Stimulated activated CD4-positive, alpha-beta T cell treated with anti-CD3 and anti-CD28 coated beads, Interleukin-4, amount 100 ng/mL, for 24 hours (primary cell): Measurements from ENCODE around the gene LIMS1.
"Not testable (repeated sequence)": the region's sequence is repeated elsewhere in the genome, so short reads cannot be mapped to it uniquely, and the experiment has no call there.

Source experiments
- DNase-seq: peaks from one replicate; pipeline ENCODE4 v3.0.0-alpha.2; 2020

LIMS1 gene

DNA sequence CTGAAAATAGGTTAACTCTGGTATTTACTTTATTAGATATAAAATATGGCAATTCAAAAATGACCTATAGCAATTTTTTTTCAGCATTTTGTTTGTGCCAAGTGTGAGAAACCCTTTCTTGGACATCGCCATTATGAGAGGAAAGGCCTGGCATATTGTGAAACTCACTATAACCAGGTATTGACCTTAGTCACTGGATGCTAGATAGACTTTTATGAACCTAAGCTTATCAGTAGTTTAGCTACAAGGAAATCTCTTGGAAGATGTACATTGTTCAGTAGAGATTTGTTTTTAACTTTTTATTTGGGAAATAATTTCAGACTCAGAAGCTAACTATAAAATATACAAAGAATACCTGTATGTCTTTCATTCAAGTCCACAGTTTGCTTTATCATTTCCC lies 142.3 kb downstream of the LIMS1 start:
- DNase-seq = not testable (repeated sequence)

DNA sequence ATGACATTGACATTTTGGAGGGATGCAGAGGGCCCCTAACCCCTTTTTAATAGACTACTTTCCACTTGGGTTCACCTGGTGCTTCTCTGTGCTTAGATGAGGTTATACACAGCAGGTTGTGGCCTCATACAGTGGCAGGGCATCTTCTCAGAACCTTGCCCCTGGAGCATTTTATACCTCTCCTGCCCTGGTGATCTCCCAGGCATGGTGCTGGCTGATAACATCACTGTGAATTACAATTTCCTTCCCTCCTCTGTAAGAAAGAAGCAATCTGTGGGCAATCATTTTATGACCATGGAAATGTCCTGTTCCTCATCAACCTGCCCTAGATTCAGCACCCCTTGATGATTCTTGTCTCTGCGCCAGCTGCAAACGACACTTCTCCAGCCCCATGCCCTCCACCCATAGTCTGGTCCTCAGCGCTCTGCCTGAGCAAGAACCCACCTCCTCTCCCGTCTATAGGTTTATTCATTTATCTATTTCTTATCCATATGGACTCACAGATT lies 143.0 kb downstream of the LIMS1 start:
- not testable (repeated sequence) for DNase-seq

DNA sequence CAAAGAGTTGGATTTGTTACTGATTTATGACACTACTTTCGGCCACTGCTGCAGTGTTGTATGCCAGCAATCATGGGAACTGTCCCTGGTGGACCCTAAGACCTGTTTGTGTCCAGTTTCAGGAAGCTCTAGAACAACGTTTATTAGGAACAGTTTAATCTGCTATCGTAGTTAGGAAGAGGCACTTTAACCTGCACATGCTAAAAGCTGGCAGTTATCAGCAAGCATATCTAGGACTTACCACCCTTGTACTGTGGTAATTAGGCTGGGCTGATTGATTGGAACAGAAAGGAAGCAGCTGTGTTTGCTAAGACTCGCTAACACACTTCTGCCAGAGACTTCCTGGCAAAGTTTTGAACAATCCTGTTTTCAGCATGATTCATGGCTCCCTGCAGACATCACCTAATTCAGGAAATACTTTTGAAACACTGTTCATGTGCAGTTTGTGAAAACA lies 144.0 kb downstream of the LIMS1 start:
- not testable (repeated sequence) for DNase-seq

DNA sequence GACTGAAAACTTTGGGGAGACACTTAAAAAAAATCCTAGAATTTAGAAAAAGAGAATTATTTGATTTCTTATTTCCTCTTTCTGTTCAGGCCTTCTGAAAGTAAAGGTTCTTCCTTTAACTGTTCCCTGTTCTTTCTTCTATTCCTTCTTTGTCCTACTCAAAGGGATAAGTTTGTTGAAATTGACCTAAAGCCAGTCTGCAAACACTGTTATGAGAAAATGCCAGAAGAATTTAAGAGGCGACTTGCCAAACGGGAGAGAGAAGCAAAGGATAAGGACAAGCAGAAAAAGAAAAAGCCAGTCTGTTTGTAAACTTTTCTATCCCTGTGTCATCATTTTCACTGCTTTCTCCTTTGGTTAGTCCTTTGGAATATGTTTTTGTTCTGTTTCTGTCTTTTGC lies 146.5 kb downstream of the LIMS1 start:
- DNase-seq = not testable (repeated sequence)

DNA sequence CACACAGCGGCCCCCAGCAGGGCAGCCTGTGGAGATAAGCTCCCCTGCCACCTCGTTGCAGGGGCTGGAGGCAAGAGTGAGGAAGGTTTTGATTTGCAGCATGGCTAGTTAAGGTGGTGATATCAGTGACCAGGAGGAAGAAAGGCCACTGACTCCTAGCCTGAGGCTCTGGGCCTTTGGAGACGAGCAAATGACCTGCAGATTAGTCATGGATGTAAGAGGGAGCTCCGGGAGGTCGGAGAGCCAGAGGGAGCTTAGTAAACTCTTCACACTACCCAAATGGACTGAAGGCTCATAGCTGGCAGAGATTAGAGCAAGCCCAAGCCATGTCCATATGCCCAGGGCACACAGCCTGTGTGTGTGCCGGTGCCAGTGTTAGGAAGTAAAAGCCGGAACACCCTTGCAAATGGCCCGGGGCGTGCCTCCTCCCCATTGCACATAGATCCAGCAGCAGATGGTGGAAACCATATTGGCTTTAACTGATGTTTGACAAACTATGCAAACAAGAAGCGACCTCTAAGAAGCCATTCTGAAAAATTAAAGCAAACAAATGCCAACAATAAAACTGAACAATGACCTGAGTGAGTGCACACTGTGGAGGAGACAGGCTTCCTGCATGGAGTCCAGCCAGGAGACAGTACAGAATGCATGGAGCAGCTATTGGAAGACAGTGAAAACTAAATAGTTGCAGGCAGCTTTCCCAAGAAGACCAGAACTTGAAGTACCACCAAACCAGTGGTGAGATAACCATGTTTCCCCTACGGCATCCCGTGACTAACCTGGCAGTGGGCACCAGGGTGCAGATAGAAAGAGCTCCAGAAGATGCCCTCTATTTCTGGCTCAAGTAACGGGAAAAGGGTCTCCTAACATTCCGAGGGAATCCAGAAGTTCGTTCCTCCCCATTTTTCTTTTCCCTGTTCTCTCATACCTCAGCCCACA lies 154.8 kb downstream of the LIMS1 start:
- not testable (repeated sequence) for DNase-seq

DNA sequence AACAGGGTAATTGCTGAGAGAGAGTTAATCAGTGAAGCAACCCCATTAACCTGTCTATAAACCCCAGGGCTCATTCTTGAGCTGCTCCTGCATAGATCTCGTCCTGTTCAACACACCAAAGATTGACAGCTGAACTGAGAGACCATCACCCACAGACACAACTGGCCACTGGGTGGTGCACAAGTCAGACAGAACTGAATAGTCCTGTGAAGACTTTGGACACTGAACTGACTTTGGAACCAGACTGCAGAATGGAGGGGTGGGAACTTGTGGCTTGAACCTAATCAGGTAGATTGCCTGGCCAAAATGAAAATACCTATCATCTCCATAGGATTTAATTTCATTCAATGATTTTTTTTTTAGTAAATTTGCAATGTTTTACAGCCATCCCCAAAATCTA lies 155.7 kb downstream of the LIMS1 start:
- not testable (repeated sequence) for DNase-seq

DNA sequence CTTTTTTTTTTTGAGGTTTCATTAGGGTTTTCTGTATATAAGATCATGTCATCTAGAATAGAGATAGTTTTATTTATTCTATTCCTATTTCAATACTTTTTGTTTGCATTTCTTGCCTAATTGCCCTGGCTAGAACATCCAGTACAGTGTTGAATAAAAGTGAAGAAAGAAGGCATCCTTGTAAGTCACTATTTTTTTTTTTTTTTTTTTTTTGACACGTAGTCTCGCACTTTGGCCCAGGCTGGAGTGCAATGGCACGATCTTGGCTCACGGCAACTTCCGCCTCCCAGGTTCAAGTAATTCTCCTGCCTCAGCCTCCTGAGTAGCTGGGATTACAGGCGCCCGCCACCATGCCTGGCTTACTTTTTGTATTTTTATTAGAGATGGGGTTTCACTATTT lies 157.2 kb downstream of the LIMS1 start:
- no peak for DNase-seq

DNA sequence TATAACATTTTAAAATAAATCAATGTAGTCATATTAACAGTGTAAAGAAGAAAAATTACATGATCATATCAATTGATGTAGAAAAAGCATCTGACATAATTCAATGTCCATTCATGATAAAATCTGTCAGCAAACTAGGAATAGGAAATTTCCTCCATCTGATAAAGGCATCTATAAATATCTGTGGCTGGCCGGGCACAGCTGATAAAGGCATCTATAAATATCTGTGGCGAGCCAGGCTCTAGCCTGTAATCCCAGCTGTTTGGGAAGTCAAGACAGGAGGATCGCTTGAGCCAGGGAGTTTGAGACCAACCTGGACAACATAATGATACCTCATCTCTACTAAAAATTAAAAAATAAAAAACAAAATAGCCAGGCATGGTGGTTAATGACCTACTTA lies 166.9 kb downstream of the LIMS1 start:
- DNase-seq = no peak

DNA sequence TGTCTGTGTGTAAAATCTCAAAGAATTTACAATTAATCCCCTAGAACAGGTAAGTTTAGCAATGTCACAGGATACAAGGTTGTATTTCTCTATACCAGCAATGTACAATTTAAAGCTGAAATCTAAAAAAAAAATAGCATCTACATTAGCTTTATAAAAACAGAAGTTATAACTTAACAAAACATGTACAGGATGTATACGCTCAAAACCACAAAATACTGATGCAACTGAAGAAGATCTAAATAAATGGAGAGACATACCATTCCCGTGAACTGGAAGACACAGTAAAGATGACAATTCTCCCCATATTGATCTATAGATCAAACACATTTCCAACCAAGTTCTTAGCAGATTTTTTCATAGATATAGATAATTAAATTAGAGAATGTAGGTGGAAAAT lies 167.5 kb downstream of the LIMS1 start:
- no peak for DNase-seq

DNA sequence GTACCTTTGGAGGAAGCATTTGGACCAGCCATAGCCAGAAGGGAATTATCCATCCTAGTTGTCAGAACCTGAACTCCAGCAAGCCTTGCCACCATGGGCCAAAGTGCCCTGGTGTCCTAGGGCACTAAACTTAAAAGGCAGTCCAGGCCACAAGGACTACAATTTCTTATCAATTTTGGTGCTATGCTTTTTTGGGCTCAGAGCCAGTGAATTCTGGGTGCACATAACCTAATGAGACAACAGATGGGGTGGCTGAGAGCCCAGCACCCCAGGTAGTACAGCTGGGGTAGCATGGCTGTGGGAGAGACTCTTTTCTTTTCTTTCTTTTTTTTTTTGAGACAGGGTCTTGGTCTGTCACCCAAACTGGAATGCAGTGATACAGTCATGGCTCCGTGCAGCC lies 170.6 kb downstream of the LIMS1 start:
- DNase-seq = no peak

DNA sequence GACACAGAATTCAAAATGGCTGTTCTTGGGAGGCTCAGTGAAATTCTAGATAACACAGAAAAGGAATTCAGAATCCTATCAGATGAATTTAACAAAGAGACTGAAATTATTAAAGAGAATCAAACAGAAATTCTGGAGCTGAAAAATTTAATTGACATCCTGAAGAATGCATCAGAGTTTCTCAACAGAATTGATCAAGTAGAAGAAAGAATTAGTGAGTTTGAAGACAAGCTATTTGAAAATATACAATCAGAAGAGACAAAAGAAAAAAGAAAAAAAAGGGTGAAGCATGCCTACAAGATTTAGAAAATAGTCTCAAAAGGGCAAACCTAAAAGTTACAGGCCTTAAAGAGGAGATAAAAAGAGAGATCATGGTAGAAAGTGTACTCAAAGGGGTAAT lies 173.0 kb downstream of the LIMS1 start:
- DNase-seq = no peak

DNA sequence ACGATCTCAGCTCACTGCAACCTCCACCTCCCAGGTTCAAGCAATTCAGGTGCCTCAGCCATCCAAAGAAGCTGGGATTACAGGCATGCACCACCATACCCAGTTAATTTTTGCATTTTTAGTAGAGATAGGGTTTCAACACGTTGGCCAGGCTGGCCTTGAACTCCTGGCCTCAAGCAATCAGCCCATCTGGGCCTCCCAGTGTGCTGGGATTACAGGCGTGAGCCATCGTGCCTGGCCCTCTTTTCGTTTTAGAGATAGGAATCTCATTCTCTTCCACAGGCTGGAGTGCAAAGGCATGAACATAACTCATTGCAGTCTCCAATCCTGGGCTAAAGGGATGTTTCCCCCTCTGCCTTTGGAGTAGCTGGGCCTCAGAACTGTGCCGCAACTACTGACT lies 182.7 kb downstream of the LIMS1 start:
- not testable (repeated sequence) for DNase-seq

DNA sequence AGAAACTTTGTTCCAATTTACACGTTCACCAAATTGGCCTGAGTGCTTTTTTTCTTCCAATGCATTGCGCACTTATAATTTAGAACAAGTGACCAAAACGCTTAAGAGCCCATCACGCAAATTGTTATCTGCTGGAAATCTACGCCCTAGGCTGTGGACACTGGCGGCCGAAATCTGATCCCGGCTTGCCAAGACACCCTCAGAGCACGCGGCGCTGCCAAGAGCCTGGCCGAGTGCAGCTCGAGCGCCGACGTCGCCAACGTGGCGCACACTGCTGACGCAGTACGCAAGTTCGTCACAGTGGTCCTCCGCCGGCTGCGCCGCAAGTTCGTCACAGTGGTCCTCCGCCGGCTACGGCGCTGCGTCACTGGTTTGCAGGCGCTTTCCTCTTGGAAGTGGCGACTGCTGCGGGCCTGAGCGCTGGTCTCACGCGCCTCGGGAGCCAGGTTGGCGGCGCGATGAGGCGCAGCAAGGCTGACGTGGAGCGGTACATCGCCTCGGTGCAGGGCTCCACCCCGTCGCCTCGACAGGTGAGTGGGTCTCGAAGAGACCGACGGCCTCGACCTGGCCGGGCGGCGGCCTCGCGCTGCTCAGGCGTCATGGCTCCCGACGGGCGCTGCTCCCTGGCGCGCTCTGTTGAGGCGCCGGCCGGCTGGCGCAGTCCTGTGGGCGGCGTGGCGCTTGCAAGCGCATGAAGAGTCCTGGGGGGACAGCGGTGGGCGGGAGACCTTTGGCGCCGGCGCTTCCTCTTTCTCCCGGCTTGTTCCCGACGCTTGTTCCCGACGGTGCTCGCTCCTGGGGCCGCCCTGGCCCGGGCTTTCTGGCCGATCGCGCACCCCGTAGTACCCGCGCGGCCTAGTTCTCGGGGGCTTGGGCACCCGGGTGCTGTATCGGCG lies 185.1 kb downstream of the LIMS1 start, which contains the start of gene RANBP2:
TSS of gene RANBP2 (plus strand) at position 334 of the 896 bp plus-strand sequence. CDS start at position 459, 125 bp downstream.
- DNase-seq = peak; percentile 94

DNA sequence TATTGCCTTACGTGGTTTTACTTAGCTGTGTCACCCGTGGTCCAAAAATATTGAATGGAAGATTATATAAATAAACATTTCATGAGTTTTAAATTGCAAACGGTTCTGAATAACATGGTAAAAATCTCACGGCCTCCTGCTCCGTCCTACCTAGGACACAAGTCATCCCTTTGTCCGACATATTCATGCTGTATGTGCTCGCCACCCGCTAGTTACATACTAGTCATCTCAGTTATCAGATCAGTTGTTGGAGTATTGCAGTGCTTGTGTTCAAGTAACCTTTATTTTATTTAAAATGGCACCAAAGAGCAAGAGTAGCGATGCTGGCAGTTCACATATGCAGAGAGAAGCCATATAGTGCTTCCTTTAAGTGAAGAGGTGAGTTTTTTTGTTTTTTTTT lies 191.8 kb downstream of the LIMS1 start:
- DNase-seq = not testable (repeated sequence)

DNA sequence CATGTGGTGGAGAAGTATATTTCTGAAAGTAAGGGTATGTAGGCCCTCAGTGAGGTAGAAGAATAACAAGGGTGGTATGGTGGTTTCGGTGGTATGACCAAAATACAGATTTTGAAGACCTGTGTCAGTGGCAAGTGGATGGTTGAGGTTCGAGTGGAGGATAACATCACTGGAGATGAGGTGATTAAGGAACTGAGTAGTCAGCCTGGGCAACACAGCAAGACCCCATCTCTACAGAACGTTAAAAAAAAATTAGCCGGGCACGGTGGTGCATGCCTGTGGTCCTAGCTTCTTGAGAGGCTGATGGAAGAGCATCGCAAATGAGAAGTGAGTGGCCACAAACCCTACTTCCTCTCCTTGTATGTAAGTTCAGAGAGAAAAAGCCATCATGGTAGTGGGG lies 200.4 kb downstream of the LIMS1 start:
- not testable (repeated sequence) for DNase-seq
